HG03571 (cell line): ENCODE results near the gene PRIMA1.
"Not testable (repeated sequence)": the region's sequence is repeated elsewhere in the genome, so short reads cannot be mapped to it uniquely, and the experiment has no call there.

ENCODE experiments used
- ATAC-seq: cut with Tn5 transposase; IDR thresholded peaks from one replicate; pipeline ENCODE4 v1.9.1; 2021; ENCODE audit not compliant: unreplicated experiment

PRIMA1 gene, protein sequence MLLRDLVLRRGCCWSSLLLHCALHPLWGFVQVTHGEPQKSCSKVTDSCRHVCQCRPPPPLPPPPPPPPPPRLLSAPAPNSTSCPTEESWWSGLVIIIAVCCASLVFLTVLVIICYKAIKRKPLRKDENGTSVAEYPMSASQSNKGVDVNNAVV

DNA sequence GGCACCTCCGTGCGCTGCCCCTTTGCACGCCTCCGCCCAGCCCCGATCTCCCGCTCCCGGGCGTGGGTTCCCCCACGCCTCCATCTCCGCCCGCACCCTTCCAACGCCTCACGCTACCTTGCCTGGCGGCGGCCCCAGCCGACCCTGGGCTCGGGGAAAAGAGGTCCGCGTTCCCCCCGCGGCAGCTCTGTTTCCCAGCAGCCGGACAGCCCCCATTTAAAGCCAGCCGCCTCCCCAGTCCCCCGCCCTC, at the start of gene PRIMA1:
TSS of gene PRIMA1 (minus strand) at position 193 of the 250 bp plus-strand sequence. CDS start 767 bp downstream, outside the sequence.
- ATAC-seq, result no peak

DNA sequence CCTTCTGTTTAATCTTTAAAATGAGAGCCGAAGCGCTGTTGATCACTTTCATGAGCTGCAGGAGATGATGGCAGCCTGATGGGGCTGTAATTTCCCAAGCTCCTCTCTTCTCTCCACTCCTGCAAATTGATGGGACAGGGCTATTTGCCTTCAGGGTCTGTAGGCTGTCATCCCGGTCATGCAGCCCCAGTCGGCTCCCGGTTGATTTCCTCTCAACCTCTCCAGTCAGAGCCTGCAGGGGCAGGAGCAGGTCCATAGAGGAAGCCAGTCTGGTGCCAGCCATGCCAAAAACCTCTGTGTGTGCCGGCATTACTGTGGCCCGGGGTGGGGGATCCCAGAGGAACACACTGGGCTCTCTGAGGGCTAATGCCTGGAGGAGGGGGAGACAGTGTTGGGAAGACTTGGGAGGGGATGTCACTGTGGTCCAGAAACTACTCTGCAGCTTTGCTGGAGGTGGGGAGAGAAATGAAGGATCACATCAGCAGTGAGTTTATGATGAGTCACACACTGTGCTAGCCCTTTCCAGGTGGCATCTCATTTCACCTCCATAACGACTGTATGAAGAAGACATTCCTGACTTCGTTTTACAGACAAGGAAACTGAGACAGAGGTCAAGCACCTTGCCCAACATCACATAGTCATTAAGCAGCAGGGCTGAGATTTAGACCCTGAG, 46.5 kb upstream of the PRIMA1 start:
- ATAC-seq, result no peak

DNA sequence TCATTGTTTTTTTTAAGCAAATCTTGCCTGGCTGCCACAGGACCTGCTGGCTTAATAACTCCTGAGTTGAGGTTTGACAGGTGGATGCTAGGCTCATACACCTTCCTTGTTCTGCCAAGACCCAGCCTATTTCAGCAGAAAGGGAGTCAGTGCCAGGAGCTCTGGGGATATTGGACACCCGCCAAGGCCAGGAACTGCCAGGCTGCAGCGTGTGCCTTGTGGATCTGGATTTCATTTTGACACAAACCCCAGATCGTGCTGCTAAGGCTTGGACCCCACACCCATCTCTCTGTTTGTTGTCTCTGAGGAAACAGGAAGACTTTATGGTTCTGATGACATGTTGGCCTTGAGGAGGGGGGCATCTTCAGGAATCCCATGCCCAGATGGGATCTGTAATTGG, 44.4 kb upstream of the PRIMA1 start:
- ATAC-seq, result no peak

DNA sequence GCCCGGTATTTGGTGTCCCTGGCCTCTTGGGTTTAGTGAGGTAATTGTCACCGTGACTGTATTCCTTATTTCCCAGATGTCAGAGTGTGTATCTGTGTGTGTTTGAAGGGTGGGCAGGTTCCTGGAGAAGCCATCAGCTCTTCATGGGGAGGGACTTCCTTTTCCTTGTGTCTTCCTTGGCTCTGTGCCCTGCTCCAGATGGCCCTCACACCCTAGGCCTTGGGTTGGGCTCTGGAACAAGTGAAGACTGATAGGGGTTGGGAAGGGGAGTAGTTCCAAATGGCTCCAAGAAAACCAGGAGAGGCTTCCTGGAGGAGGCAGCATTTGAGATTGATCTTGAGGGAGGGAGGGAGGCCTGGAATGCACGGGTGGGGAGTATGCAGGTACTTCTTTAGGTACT, 43.8 kb upstream of the PRIMA1 start:
- ATAC-seq, result no peak

DNA sequence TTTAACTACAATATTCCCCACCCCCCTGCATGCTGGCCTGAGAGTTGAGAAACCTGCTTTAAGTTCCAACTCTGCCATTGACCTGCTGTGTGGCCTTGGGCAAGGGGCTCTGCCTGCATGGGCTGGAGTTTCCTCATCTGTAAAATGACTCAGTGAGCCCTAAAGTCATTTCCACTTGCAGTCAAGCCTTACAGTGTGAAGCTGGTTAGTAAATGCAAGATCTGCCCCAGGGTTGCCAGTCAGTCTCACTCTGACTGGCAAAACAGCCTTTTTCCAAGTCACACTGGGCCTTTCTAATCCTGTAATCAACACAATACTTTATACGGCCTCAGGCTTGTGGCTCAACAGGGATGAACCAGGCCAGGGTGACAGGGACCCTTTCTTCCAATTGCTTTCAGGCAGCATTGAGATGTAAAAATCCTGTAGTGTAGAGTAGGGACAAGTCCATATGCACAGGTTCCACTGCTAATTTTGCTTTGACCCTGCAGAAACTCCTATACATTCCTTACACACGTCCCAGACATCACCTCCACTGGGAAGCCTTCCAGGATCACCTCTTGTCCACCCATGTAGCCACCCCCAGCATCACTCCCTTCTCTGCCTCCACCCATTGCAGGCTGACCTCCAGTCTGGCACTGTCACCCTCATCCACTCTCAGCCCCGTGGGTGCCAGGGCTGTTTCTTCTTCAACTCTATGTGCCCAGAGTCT, 42.6 kb upstream of the PRIMA1 start:
- no peak for ATAC-seq

DNA sequence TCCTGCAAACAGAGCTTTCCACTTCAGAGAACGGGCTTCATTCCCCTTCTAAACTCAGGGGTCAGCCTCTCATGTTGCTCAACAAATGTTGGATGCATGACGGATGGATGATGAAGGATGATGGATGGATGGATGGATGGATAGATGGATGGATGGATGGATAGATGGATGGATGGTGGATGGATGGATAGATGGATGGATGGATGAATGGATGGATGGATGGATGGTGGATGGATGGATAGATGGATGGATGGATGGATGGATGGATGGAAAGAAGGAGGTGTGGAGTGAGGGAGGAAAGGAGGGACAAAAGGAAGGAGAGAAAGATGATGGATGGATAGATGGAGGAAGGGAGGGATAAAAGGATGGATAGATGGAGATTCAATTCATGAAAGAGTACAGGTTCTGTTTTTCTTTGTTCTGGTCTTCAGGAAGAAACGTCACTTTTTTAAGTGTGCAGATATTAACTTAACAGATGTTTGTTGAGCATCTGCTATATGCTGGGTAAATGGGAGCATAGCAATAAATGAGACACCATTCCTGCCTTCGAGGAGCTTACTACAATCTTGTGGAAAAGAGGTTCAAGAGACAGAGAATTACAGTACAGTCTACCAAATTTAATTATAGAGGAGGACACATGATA, 41.7 kb upstream of the PRIMA1 start:
- no peak for ATAC-seq

DNA sequence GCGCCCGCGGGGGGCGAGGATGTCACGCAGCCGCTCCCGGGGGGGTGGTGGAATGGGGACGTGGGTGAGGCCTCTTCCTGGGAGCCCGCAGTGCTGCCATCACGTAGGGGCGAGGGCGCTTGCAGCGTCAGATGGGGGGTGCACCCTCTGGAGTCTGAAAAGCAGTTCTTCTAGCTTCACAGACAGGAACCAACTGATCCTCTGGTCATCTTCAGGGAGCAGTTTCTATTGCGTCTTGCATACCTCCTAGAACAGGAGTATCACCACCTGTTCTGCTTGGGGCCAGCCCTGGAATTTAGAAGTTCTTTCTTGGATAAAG, 36.9 kb upstream of the PRIMA1 start:
- no peak for ATAC-seq

DNA sequence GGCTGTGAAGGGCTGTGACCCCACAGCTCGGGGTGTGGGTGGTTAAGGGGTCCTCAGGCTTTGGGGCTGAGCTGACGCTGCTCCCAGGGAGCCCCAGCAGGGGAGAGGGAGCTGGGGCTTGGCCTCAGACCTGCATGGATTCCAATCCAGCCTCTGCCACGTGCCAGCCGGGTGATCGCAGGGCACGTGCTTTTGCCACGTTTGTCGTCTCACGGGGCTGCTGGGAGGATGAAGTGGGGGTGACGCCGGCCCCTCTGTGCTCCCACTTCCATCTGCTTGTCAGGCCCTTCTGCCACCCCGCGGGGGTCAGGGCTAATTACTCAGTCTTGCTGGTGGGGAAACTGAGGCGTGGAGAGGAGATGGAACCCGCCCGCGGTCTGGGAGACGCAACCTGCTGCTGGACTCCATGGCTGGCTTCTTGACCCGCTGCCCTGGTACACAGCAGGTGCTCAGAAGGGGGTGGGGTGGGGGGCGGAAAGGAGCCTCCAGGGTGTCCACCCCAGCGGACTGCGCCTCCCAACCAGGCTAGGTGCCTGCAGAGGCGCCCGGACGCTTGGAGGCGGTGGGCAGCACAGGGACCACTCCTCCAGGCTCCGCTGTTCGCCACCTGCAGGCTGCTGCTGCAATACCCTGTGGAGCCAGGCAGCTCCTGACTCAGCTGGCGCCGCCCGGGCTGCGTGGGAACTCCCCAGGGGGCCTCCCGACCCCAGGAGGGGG, 36.4 kb upstream of the PRIMA1 start:
- ATAC-seq, result no peak

DNA sequence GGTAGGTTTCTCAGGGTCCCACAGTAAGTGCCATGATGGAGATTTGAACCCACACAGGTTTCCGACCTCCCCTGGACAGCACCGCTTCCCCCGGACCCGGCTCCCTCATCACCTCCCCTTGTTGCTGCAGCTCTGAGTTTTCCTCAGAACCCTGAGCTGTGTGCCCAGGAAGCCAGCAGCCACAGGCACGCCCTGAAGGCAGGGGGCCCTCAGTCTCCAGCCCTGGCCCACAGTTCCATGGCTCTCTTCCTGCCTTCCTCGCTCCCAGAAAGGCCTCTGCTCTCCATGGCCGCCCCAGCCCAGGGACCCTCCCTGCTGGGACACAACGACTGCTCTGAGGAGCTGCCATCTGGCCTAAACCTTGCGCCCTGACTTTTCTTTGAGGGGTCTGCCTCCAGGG, 35.8 kb upstream of the PRIMA1 start:
- ATAC-seq, result no peak

DNA sequence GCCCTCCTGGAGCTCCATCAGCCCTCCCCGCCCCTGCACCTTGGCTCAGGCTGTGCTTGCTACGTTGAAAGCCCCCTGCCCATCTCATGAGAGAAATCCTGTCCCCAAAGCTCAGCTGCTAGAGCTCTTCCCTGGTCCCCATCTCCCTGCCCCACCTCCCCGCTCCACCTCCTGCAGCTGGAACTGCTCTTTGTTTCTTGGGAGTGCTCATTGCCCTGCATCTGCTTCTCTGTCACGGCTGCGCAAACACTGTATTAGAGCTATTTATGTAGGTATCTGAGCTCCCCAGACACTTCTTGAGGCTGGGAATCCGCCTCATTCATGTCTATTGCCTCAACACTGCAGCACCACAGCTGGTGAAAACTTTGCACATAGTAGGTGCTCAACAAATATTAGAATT, 32.8 kb upstream of the PRIMA1 start:
- ATAC-seq, result no peak

DNA sequence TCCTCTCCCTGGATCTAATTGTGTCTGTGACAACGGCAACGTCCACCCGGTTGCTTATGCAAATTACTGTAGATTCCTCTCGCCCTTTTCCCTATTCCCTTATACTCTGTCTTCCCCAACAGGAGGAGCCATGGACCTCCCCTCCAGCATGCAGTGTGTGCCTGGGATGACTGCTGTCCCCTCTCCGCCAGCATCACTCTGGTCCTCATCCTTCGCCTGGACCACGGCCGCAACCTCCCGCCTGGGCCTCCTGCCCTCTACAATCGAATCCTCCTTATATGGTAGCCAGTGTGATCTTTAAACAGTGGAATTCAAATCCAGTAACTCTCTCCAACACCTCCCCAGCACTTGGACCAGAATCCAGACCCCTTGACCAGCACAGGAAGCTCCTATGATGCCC, 30.6 kb upstream of the PRIMA1 start:
- no peak for ATAC-seq

DNA sequence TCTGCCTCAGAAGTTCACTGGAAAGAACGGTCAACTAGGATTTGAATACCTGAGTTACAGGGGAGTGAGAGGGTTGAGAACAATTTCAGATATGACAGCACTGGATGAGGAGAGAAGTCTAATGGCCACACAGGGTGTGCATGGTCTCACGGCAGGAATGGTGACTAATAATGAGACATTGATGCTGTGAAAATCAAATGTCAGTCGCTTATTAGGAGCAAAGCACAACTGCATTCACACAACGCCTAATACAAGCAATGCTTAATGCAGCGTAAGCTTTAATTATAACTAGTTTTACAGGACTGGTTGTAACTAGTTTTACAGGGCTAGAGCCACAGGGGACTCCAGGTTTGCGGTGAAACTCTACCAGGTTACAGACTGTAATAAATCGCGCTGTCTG, 23.4 kb upstream of the PRIMA1 start:
- ATAC-seq, result no peak

DNA sequence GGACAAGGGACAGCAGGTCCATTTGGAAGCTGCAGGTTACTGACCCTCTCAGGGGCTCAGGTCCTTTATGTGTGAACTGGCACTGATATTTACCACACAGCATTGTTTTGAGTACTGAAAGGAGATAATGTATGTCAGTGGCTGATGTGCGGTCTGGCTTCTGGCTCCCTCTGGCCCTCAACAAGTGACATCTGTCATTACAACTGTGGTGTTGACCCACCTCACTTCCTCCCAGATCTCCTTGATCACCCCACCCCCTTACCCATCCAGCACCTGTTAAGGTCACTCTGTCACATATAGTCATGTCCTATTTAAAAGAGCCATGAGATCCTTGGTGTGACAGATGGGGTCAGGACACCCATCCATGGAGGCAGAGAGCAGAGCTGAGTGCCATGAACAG, 22.7 kb upstream of the PRIMA1 start:
- no peak for ATAC-seq

DNA sequence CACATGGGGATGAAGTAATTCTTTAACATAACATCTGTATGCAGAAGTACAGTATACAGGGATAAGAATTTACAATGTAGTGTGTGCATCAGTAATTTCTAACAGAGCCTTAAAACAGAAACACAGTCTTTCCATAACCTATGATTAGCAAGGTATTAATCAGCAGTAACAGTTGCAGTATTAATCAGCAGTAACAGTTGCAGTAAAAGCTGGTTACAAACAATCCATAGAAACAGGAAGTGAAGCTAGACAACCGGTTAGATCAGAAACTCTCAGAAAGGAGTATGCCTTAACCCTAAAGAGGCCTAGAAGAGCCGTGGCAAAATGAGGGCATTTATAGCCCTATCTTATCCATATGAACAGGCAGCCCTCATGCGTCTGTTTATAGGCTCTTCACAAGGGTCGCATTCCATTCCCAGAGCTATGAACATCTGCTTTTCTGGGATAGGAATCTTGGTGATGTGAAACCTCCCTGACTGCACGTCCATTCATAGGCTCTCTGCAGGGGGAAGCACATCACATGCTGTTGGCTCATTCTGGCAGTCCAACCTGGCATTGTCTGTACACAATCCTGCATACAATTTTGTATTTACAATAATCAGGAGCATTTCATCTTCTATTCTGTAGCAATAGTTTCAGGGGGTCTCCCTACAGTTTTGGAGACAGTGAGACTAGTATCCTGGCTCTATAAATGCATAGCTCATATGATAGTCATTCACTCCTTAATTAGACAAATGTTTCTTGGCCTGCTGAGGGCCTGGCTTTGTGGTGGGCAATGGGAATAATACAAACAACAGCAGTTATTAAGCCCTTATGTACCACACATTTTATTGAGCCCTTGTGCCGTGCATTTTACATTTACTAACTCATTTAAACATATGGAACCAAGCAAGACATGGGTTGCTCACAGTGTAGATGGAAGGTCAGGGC, 21.5 kb upstream of the PRIMA1 start:
- not testable (repeated sequence) for ATAC-seq

DNA sequence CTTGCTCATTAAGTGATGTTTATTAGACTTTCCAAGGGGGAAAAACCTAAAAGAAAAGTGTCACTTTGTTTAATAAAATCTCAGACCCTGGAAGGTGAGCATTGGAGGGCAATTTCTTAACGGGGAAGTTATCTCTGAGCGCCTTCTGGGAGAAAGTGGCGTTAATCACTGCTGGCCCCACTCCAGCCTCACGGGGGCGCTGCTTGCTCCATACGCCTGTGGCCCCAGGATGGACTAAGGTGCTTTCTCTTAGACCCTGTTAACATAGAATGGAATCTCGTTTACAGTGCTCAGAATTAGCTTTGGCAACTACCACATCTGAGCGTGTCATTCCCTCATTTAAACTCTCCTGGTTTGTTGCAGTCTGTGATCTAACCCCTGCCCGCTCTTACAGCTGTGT, 16.4 kb upstream of the PRIMA1 start:
- no peak for ATAC-seq

DNA sequence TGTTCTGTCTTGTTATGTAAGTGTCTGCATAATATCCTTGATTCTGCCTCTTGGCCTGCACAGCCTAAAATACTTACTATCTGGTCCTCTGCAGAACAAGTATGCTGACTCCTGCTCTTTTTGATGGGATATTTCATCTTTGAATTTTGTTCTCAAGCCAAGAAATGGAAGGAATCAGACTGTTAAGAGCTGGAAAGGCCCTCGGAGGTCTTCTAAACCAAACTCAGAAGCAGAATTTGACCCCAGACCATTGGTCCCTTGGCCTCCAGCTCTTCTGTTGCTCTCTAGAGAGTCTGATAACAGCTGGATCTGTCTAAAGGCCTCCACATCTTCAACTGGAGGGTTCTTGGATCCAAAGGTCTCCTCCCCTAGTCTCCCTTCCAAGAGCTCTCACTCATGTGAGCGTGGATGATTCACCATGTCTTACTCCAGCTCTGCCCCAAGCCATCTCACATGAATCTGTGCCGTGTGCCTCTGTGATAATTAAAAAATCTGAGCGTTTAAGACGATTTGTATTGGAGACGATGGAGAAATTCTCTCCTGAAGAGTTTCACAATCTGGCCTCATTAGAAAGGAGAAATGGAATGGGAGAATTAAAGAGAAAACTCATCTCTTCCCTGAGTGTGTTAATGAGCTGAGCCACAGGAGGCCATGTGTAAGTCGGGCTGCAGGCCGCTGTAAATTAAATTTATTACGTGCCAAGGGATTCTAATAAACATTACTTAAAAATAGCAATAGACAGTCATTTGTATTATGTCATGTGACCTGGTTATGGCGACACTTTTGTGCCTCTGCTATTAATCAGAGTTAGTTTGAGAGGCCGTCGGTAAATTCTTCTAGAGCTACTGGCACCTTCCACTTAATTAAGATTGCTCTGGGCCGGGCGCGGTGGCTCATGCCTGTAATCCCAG, 15.4 kb upstream of the PRIMA1 start:
- ATAC-seq, result no peak

DNA sequence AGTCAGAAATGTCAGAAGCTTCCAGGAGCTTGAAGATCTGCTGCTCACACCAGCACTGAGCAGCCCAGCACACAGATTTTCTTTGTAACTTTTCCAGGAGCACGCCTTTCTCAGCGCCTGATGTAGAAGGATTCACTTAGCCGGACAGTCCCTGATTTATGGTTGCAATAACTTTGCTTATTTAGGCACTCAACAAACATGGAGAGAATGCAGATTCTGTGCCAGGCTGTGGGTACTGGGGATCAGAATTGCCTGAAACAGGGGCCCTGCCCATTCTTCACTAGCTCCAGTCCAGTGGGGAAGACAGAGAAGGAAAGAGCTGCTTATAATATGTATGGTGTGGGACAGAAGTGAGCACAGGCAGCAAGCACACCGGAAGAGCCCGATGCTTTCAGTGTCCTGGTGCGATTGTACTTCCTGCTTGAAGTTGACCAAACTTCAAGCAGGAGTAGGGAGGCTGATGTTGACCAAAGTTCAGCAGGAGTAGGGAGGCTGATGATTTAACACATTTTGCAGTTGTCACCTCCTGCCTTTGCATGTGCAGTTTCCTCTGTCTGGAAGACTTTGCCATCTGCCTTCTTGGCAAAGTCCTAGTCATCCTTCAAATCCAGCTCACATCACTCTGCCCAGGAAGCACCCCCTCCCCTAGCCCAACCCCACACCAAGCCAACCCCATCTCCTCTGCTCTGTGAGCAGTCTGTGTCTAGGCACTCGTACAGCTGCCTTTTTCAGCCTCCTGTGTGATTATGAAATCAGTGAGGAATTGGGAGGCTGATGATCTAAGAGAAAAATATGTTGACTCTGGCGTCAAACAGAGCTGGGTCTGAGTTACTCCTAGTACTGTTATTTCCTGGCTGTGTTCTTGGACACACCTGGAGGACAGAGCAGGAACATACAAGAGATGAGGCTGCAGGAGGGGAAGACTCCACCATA, 12.0 kb upstream of the PRIMA1 start:
- ATAC-seq, result no peak

DNA sequence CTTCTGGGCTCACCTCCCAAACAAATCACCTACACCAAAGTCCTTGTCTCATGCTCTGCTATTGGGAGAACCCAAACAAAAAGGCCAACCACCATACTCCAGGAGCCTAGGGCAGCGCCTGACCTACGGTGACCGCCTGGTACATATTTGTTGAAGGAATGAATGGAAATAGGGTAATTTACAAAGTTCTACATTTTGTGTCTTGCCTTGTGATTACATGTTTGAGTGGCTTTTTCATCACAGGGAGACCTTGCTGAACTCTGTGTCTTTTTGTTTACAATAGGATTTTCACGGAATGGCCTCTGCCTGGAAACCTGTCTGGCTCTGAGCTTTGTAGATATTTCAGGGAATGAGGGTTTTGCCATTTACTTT, 11.3 kb upstream of the PRIMA1 start:
- ATAC-seq, result no peak

DNA sequence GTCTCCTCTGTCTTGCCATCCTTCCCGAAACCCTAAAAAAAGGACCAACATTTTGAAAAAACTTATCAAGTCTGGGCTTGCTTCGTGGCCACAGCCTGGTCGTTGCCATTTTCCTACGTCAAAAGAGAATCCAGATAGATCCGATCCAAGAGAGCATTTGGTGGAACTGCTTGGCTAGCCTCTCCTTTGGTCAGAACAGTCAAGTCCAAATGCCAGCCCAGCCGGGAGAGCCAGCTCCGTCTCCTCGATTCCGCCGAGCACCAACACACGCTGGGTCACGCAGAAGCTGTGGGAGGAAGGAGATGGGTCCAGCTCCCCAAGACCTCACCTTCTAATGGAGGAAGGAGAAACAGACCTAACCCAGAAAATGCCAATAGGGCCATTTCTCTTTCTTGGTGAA, 9.3 kb upstream of the PRIMA1 start:
- no peak for ATAC-seq
